ENCODE results near the gene HK3. TPM values are rescaled to one million over a fixed set of nuclear protein-coding genes. Genes with fewer than 3 reads are reported as not detected.

HK3 gene
- total and polyA plus RNA-seq, 2 of the 8 experiments (the other 6 are each of a cell fraction or from before 2014, with no cell fraction given) = not detected

DNA sequence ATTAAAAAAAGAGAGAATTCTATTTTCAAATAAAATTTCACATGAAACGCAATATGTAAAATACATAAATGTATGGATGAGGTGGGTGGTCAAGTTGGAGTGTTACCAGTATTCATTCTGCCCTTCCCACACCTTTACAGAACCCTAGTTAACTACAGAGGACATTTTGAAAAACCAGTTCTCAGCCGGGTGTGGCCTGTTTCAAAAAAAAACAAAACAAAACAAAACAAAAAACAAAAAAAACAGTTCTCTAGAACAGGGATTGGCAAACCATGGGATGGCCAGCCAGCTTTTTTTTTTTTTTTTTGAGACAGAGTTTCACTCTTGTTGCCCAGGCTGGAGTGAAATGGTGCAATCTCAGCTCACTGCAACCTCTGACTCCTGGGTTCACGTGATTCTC, 28.4 kb upstream of the HK3 start:
- H4K91ac ChIP-seq (replicated peaks; ENCODE audit: insufficient read length, low read length) = no peak overlapping the region
- H4K20me1 ChIP-seq (replicated peaks in 1 of 2; ENCODE audit: control insufficient read depth in 1 of 2, insufficient read depth in 2 of 2, low read length in 2 of 2) = no peaks in the 10 kb centered on the region
- no peak overlapping the region for H2AK5ac ChIP-seq (ENCODE audit: low read depth, low read length)
- TF ChIP-seq JUND (IDR thresholded peaks at IDR 0.05; ENCODE audit: low read length) (no peak), KDM4A (IDR thresholded peaks at IDR 0.05; ENCODE audit: low read depth, low read length, severe bottlenecking) (no peak), TCF12 (IDR thresholded peaks at IDR 0.05; ENCODE audit: low read depth, low read length) (no peak), CBX5 (IDR thresholded peaks at IDR 0.05; ENCODE audit: low read depth, low read length) (no peak), NANOG (IDR thresholded peaks at IDR 0.05; ENCODE audit: insufficient read depth, low read depth, low read length, poor library complexity, severe bottlenecking) (no peak), SIN3A (conservative IDR thresholded peaks at IDR 0.05 in 1 of 2, IDR thresholded peaks at IDR 0.05 in 1 of 2; ENCODE audit: low read depth in 1 of 2, low read length in 2 of 2) (no peak), MAFK (IDR thresholded peaks at IDR 0.05; ENCODE audit: low read depth, low read length) (no peak), CTBP2 (IDR thresholded peaks at IDR 0.05; ENCODE audit: borderline replicate concordance, insufficient read depth, insufficient read length, low read length) (no peak), CREB1 (IDR thresholded peaks at IDR 0.05) (no peak), RXRA (IDR thresholded peaks at IDR 0.05; ENCODE audit: insufficient read depth, low read depth, low read length) (no peak), EP300 (IDR thresholded peaks at IDR 0.05; ENCODE audit: borderline replicate concordance in 1 of 2, low read depth in 2 of 2, low read length in 2 of 2) (no peak)
- TF ChIP-seq, protein P1, sequence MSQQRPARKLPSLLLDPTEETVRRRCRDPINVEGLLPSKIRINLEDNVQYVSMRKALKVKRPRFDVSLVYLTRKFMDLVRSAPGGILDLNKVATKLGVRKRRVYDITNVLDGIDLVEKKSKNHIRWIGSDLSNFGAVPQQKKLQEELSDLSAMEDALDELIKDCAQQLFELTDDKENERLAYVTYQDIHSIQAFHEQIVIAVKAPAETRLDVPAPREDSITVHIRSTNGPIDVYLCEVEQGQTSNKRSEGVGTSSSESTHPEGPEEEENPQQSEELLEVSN (IDR thresholded peaks at IDR 0.05) = no peak
- TF ChIP-seq, protein P2, sequence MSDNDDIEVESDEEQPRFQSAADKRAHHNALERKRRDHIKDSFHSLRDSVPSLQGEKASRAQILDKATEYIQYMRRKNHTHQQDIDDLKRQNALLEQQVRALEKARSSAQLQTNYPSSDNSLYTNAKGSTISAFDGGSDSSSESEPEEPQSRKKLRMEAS (IDR thresholded peaks at IDR 0.05) = no peak
- ChIA-PET CTCF (ENCODE audit: partially characterized antibody) (interaction anchor here (1.2 kb wide), 1 partner anchor 267 kb away, joined by 3 read pairs; no protein-coding TSS in a partner anchor), POLR2A (ENCODE audit: partially characterized antibody) (interaction anchor here (1.0 kb wide), 1 partner anchor 79 kb away, joined by 3 read pairs; the partner anchor contains the start of gene UIMC1)
- no peak overlapping the region for H3K27ac ChIP-seq (ENCODE audit: low read depth, low read length)
- H2BK12ac ChIP-seq (ENCODE audit: low read depth, low read length) = no peak overlapping the region
- no peaks in the 10 kb centered on the region for H3K79me1 ChIP-seq (ENCODE audit: low read depth, low read length)
- no peak for FAIRE-seq
- no peak overlapping the region for H2BK120ac ChIP-seq (replicated peaks; ENCODE audit: low read depth, low read length)
- H3K4me1 ChIP-seq (replicated peaks in 1 of 4; ENCODE audit: control insufficient read depth in 3 of 4, insufficient read depth in 4 of 4, low read length in 3 of 4) = no peaks in the 10 kb centered on the region
- DNase-seq (ENCODE audit: low read depth in 1 of 2, low spot score in 2 of 2) = no peak
- H3K9me3 ChIP-seq (ENCODE audit: insufficient read depth in 2 of 2, low read depth in 1 of 2, low read length in 1 of 2) = no peaks in the 10 kb centered on the region
- H2BK15ac ChIP-seq (ENCODE audit: low read length) = no peak overlapping the region
- no peak overlapping the region for H3K18ac ChIP-seq (ENCODE audit: extremely low read depth, low read length)
- no peak overlapping the region for H4K8ac ChIP-seq (ENCODE audit: extremely low read depth, insufficient read depth, low read length)
- H3K23ac ChIP-seq (ENCODE audit: insufficient read length) = no peak overlapping the region
- H3K4me2 ChIP-seq (ENCODE audit: insufficient read depth in 1 of 2, low read depth in 2 of 2, low read length in 2 of 2) = no peak overlapping the region
- no peaks in the 10 kb centered on the region for H3K27me3 ChIP-seq (replicated peaks in 1 of 4; ENCODE audit: control insufficient read depth in 3 of 4, extremely low read depth in 1 of 4, insufficient read depth in 3 of 4, low read length in 3 of 4)
- no peaks in the 10 kb centered on the region for H3K79me2 ChIP-seq (ENCODE audit: control insufficient read depth in 1 of 2, insufficient read depth in 2 of 2, low read length in 2 of 2)
- H3K4me3 ChIP-seq (ENCODE audit: extremely low read depth in 1 of 4, insufficient read depth in 2 of 4, low read depth in 3 of 4, low read length in 4 of 4) = no peak overlapping the region
- no peak overlapping the region for H3K4ac ChIP-seq (replicated peaks; ENCODE audit: insufficient read length, low read depth, low read length)
- WGBS, 2 experiments (ENCODE audit: extremely low coverage in 1 of 2, insufficient coverage in 1 of 2, insufficient read length in 1 of 2, insufficient replicate concordance in 2 of 2, low coverage in 1 of 2, low lambda C conversion rate in 2 of 2, missing lambda C conversion rate in 1 of 2) = 94% methylated on average over 3 of the region's 3 CpGs; no CpG with 5 or more reads in 1 of the 2 experiments
- H2BK5ac ChIP-seq (ENCODE audit: low read depth, low read length) = no peak overlapping the region
- H2BK20ac ChIP-seq (ENCODE audit: low read length) = no peak overlapping the region
- H3K23me2 ChIP-seq (ENCODE audit: low read depth, low read length) = no peaks in the 10 kb centered on the region
- no peak overlapping the region for H2AFZ ChIP-seq (ENCODE audit: low read length)
- no peak overlapping the region for H3K9ac ChIP-seq (replicated peaks in 1 of 4; ENCODE audit: extremely low read depth in 1 of 4, low read depth in 3 of 4, low read length in 3 of 4)
- no peak overlapping the region for H4K5ac ChIP-seq (ENCODE audit: insufficient read length, low read depth, low read length)
- no peak overlapping the region for H3K56ac ChIP-seq (replicated peaks; ENCODE audit: insufficient read length, low read depth, low read length)
- H3K36me3 ChIP-seq (ENCODE audit: control insufficient read depth in 2 of 4, insufficient read depth in 4 of 4, low read length in 3 of 4) = peaks cover 0 to 12% (median 1%) of the 10 kb centered on the region in 4 experiments; a peak in 2 of 8 replicates
- no peak overlapping the region for H3K14ac ChIP-seq (ENCODE audit: insufficient read length)

Measured in H1 (cell line).